DMS53 (cell line): Measurements from ENCODE around the gene CCDC148.

Experiments
- DNase-seq: peaks from one replicate; lab custom pipeline; 2025; lab: John Stamatoyannopoulos, UW

The CCDC148 gene

GRCh38 chr2:158432117-158432516 lies 24.4 kb downstream of the CCDC148 start:
- no peak for DNase-seq

- DNase-seq, result no peak
Observed at GRCh38 chr2:158414538-158414937, 42.0 kb downstream of the CCDC148 start.

GRCh38 chr2:158413581-158413980 lies 43.0 kb downstream of the CCDC148 start:
- no peak for DNase-seq

- DNase-seq, result no peak
Observed at GRCh38 chr2:158412206-158412605, 44.3 kb downstream of the CCDC148 start.

GRCh38 chr2:158411748-158412147 lies 44.8 kb downstream of the CCDC148 start:
- DNase-seq, result no peak

- DNase-seq, result no peak
Observed at GRCh38 chr2:158410132-158410531, 46.4 kb downstream of the CCDC148 start.

GRCh38 chr2:158407031-158407430 lies 49.5 kb downstream of the CCDC148 start:
- no peak for DNase-seq

GRCh38 chr2:158405341-158405740 lies 51.2 kb downstream of the CCDC148 start:
- no peak for DNase-seq

GRCh38 chr2:158403237-158403636 lies 53.3 kb downstream of the CCDC148 start:
- peak; percentile 18 for DNase-seq

GRCh38 chr2:158402665-158403064 lies 53.9 kb downstream of the CCDC148 start:
- no peak for DNase-seq

GRCh38 chr2:158395166-158395565 lies 61.4 kb downstream of the CCDC148 start:
- DNase-seq, result peak; percentile 68

GRCh38 chr2:158394453-158394852 lies 62.1 kb downstream of the CCDC148 start:
- peak; percentile 3 for DNase-seq

GRCh38 chr2:158393886-158394285 lies 62.7 kb downstream of the CCDC148 start:
- peak; percentile 5 for DNase-seq

GRCh38 chr2:158392687-158393086 lies 63.9 kb downstream of the CCDC148 start:
- peak; percentile 44 for DNase-seq

- DNase-seq, result peak; percentile 89
Observed at GRCh38 chr2:158391876-158392275, 64.7 kb downstream of the CCDC148 start.

GRCh38 chr2:158391361-158391760 lies 65.2 kb downstream of the CCDC148 start:
- DNase-seq, result no peak

- peak; percentile 3 for DNase-seq
Observed at GRCh38 chr2:158388159-158388558, 68.4 kb downstream of the CCDC148 start.

- DNase-seq, result no peak
Observed at GRCh38 chr2:158385646-158386045, 70.9 kb downstream of the CCDC148 start.

- no peak for DNase-seq
Observed at GRCh38 chr2:158381978-158382377, 74.6 kb downstream of the CCDC148 start.

- DNase-seq, result peak; percentile 3
Observed at GRCh38 chr2:158381205-158381604, 75.3 kb downstream of the CCDC148 start.

GRCh38 chr2:158380746-158381145 lies 75.8 kb downstream of the CCDC148 start:
- DNase-seq, result no peak

- DNase-seq, result no peak
Observed at GRCh38 chr2:158378926-158379325, 77.6 kb downstream of the CCDC148 start.

- DNase-seq, result no peak
Observed at GRCh38 chr2:158366342-158366741, 90.2 kb downstream of the CCDC148 start.

- peak; percentile 25 for DNase-seq
Observed at GRCh38 chr2:158359846-158360245, 96.7 kb downstream of the CCDC148 start.

- DNase-seq, result peak; percentile 31
Observed at GRCh38 chr2:158357699-158358098, 98.9 kb downstream of the CCDC148 start.
